Non-pigmented ciliary epithelial cell (primary cell): ENCODE measurements around the gene TSPEAR.

ENCODE experiments used
- DNase-seq: peaks from one replicate; pipeline ENCODE4 v3.0.0-alpha.2; 2010; ENCODE audit warnings: low read depth

The TSPEAR gene

GRCh38 chr21:44527983-44528633 is 183.3 kb downstream of the TSPEAR start:
- no peak for DNase-seq

DNA sequence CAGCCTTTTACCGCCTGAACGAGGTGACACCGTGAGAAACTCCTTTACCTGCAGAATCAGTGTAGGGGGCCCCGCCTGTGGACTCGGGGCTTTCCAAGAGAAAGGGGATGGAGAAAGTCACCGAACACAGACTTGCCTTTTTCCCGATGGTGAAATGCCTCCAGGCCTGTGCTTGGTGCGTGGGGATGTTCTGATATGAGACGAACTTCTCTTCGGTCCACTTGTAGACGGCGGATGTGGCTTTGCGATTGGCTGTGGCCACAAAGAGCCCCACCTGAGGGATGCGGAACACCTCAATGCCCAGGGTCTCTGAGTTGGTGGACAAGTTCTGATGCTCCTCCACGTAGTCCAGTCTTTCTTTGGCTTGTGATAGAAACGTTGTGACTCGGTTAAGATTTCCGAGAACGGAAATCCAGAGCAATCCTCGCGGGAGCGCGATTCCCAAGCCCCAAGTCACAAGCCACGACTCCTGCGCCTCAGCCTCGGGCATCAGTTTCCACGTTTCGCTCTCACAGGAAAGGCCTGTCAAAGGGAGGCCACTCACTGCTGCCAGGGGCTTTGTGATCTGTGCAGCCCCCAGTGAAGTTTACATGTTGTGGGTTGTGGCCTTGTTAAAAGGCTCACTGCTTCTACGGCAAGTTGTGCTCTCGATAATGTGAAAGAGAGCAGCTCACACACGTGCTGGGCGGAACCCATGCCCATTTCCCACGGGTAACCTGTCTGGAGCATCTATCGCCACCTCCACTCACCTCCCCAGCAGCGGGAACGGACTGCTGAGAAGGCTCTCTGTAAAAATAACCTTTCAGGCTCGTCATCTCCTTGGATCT is 184.0 kb downstream of the TSPEAR start:
- DNase-seq, result no peak

GRCh38 chr21:44526096-44526997 is 185.0 kb downstream of the TSPEAR start:
- DNase-seq, result no peak

DNA sequence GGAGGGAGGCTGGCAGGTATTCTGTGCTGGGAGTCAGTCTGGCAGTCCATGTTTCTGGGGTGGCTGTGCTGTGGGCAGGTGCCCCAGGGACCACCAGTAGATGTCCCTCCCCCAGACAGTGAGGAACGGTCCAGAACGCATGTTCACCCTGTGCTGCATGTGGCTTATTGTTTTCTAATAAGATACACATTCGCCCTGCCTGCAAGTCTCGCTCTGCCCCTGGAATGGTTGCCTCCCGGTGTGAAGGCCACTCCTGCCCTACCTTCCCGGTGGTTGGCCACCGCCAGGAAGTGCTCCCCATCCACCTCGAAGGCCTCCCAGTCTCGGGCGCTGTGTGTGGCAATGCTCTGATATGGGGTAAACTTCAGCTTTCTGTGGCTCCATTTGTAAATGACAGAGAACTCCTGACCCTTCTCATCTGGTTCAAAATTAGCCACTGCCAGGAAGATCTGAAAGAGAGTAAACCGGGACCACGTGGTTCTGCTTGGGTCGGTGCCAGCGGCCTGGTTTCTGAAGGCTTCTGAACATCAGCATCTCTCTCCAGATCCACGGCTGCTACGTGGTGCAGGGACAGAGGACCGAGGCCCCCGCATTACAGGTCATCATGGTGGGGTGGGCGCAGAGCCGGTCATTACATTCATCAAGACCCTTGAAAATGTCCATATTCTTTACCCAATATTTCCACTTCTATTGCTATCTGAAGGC is 185.8 kb downstream of the TSPEAR start:
- DNase-seq, result no peak

GRCh38 chr21:44524414-44525371 is 186.7 kb downstream of the TSPEAR start:
- DNase-seq, result no peak

DNA sequence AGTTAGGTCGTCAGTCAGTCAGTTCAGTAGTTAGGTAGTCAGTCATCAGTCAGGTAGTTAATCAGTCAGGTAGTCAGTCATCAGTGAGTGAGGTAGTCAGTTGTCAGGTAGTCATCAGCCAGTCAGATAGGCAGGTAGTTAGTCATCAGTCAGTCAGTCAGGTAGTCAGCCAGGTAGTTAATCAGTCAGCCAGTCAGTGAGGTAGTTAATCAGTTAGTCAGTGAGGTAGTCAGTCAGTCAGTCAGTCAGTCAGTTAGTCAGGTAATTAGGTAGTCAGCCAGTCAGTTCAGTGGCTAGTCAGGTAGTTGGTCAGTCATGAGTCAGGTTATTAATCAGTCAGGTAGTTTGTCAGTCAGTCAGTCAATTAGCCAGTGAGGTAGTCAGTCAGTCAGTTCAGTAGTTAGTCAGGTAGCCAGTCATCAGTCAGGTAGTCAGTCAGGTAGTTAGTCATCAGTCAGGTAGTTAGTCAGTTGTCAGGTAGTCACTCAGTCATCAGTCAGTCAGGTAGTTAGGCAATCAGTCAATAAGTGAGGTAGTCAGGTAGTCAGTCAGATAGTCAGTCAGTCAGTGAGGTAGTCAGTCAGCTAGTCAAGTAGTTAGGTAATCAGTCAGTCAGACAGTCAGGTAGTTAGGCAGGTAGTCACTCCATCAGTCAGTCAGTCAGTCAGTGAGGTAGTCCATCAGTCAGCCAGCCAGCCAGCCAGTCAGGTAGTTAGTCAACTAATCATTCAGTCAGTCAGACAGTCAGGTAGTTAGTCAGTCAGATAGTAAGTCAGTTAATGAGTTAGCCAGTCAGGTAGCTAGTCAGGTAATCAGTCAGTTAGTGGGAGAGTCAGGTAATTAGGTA is 187.6 kb downstream of the TSPEAR start:
- DNase-seq, result no peak

DNA sequence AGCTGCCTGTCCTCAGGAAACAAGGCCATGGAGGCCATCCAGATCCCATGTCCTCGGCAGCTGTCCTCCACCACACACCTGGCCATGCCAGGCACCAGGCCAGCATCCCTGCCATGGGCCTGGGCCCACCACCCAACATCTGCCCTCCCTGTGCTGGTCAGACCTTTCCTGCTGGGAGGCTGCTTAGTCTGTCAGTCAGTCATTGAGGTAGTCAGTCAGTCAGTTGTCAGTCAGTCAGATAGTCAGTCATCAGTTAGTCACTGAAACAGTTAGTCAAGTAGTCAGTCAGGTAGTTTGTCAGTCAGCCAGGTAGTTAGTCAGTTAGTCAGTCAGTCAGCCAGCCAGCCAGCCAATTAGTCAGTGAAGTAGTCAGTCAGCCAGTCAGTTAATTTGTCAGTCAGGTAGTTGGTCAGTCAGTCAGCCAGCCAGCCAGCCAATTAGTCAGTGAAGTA is 188.6 kb downstream of the TSPEAR start:
- no peak for DNase-seq

- no peak for DNase-seq
Observed at GRCh38 chr21:44521928-44522752, 189.2 kb downstream of the TSPEAR start.

DNA sequence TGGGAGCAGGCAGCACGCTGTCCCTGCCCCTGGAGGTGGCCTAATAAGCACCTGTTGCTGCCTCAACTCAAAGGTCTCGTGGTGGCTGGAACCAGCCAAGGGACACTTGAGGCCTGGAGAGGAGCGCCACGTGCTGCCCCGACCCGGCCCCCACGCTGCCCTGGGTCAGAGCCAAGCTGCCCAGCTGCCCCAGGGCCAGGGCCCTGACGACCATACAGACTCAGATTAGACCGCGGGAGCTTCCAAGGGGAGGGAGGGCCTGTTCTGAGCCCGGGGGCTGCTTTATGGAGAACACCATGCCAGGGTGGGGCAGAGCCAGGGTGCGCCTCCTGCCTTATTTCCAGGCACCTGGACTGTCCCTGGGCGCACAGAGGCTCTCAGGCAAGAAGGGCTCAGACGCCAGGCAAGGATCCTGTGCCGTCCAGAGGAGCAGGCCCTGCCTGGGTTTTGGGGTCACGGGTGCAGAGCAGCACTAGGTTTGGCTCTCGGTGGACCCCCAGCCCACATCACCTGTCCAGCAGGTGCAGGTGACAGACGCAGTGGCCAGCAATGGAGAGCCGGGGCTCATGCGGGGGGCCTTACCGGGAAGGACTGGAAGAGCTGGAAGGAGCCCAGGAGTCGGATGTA is 190.0 kb downstream of the TSPEAR start:
- no peak for DNase-seq

DNA sequence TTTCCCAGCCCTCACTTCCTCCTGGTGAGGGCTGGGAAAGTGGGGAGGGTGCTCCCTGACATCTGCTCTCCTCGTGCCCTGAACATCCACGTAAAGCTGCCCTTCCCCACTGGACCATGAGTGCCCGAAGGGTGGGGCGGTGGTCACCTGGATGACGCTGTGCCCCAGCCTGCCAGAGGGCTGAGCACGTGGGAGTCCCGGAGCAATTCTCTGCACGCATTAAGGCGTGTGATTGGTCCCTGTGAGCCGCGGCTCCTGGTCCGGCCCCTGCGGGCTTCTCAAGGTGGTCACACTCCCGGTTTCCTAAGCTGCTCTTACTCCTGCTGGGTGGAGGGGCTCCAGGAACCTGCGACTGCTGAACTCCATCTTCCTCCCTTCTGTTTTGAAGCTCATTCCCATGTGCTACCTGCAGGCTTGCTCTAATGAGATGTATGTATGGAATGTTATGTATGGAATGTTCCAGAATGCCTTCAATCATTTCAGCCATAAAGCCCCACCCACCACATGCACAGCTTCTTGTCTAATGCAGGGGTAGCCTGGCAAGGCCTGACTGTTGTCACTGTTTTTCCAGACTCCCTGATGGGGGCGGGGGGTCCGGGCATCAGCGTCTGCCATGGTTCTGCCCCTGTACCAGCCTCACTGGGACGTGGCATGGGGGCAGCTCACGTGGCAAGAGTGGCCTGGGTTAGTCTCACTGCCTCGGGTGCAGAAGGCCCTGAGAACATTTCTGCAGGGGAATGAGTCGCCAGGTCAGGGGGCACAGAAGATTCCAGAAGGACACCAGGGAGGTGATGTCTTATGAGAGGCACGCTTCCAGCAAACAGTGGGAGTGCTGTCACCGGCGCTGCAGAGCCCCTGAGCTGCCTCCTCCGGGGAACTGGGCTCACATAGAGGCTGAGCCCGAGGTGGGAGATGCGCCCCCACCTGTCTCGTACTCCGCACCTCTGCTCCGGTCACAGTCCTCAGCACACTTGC is 190.8 kb downstream of the TSPEAR start:
- no peak for DNase-seq

DNA sequence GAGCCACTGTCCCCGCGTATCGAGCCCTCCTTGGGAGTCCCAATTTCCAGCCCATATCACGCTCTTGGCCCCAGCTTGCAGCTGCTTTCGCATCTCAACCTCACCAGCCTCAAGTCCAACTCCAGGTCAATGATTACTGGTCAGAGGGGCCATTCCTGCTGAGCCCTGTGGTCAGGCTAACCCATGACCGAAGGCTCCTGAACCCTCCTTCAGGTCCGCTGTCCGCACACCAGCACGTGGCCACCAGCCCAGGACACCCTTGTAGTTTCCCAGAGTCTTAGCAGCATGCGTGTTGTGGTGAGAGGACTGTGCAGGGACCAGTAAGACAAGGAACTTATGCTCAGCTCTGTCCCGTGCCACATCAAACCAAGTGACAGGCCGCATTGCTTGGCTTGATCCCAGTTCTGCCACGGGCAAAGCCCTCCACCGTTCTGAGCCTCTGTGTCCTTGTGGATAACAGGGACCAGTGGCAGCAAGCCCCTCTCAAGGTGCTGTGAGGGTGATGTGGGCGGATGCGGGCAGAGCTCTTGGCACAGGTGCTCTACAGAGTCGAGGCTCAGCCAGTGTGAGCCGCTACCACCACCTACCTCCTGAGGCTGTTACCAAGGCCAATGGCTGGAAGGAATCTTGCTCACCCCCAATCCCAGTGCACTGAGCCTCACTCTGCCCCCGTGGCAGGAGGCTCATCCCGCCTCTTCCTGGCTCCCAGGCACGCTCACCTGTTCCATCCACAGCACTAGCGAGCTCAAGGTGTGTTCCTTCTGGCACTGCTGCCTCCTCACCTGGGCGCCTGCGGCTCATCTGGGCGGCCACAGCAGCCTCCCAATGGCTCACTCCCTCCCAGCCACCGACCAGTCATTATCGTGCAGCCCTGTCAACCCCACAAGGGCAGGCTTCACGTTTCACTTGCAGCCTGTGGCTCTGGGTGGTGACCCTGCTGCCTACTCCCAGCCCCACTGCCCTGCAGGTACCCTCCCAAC is 191.7 kb downstream of the TSPEAR start:
- no peak for DNase-seq

GRCh38 chr21:44518686-44519085 is 192.7 kb downstream of the TSPEAR start:
- DNase-seq, result no peak

- no peak for DNase-seq
Observed at GRCh38 chr21:44517175-44517899, 194.0 kb downstream of the TSPEAR start.

DNA sequence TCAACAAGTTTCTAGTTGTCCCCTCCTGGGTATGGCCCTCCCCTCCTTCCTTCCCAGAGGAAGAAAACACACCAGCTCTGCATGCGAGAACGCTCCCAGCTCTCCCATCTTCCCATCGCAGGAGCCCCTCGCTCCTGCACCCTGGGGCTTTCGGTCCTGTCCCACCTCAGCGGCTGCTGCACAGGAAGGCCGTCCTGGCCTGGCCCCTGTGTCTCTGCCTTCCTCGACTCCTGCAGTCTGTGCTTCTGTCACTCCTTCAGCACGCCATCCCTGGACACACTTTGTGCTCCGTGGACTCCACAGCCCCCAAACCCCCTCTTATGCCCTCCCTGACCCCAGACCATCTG is 194.6 kb downstream of the TSPEAR start:
- no peak for DNase-seq

DNA sequence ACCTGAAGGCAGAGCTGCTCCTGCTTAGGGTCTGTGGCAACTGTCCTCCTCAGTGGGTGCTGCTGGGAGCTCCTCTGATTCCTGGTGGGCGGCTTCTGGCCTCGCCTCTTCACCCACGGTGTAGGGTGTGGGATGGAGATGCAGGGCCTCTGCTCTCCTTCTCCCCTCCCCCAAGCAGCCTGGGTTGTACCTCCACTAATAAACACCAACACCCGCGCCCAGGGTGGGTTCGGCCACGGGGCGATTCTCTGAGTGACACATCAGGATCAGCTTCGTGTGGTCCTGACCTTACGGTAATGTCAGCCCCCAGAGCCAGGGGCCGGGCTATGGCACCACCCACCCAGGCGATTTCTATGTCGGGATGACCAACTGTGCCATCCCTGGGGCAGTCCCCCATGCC is 195.0 kb downstream of the TSPEAR start:
- DNase-seq, result no peak
